ENCODE data around the gene HNRNPA2B1. TPM values are rescaled to one million over a fixed set of nuclear protein-coding genes. Genes with fewer than 3 reads are reported as not detected.

The HNRNPA2B1 gene
- total and polyA plus RNA-seq, 2 of the 8 experiments (the other 6 are each of a cell fraction or from before 2014, with no cell fraction given), result 276 to 1,255 TPM

DNA sequence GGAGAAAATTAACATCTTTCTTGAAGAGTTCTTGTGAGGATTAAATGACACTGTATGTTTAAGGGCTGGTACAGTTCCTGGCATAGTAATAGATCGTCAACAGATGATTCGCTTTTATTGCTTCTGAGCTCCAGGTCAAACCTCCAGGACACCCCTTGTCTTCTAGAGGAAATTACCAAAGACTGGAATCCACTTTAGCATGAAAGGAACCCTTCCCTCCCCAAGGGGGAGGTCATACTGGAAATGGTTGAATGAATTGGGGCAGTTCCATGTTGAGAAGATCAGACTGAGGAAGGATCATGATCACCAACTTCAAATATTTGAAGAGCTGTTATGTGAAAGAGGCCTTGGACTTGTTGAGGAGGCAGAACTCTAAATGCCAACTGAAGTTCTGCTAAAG, 39.6 kb downstream of the HNRNPA2B1 start:
- H2BK15ac ChIP-seq (ENCODE audit: low read length), result no peak overlapping the region
- H2AK5ac ChIP-seq (ENCODE audit: low read depth, low read length), result no peak overlapping the region
- H2BK5ac ChIP-seq (ENCODE audit: low read depth, low read length), result no peak overlapping the region
- no peak overlapping the region for H2BK120ac ChIP-seq (replicated peaks; ENCODE audit: low read depth, low read length)
- H3K4me3 ChIP-seq (ENCODE audit: extremely low read depth in 1 of 4, insufficient read depth in 2 of 4, low read depth in 3 of 4, low read length in 4 of 4), result no peak overlapping the region
- no peak for FAIRE-seq
- ChIA-PET CTCF (ENCODE audit: partially characterized antibody) (interaction anchor here (1.0 to 3.4 kb wide), 6 partner anchors 9 to 205 kb away, joined by 3 to 20 read pairs (median 4); partner anchors contain the start of gene NFE2L3), POLR2A (ENCODE audit: partially characterized antibody) (interaction anchor here (0.7 to 5.1 kb wide), 17 partner anchors 9 to 79 kb away, joined by 3 to 23 read pairs (median 4); partner anchors contain the start of genes CBX3, HNRNPA2B1 and NFE2L3)
- TF ChIP-seq CBX5 (IDR thresholded peaks at IDR 0.05; ENCODE audit: low read depth, low read length) (no peak), RFX5 (IDR thresholded peaks at IDR 0.05; ENCODE audit: borderline replicate concordance, low read depth, low read length) (no peak), BRCA1 (IDR thresholded peaks at IDR 0.05; ENCODE audit: low read depth, low read length) (no peak), NRF1 (IDR thresholded peaks at IDR 0.05; ENCODE audit: low read depth, low read length) (no peak), BCL11A (IDR thresholded peaks at IDR 0.05; ENCODE audit: low read depth in 2 of 2, low read length in 2 of 2) (no peak)
- no peak overlapping the region for H3K18ac ChIP-seq (ENCODE audit: extremely low read depth, low read length)
- H4K20me1 ChIP-seq (replicated peaks in 1 of 2; ENCODE audit: control insufficient read depth in 1 of 2, insufficient read depth in 2 of 2, low read length in 2 of 2), result peaks cover 7 to 25% of the 10 kb centered on the region in 2 experiments
- no peak overlapping the region for H2AFZ ChIP-seq (ENCODE audit: low read length)
- H3K9ac ChIP-seq (replicated peaks in 1 of 4; ENCODE audit: extremely low read depth in 1 of 4, low read depth in 3 of 4, low read length in 3 of 4), result no peak overlapping the region
- H3K23ac ChIP-seq (ENCODE audit: insufficient read length), result no peak overlapping the region
- H3K23me2 ChIP-seq (ENCODE audit: low read depth, low read length), result no peaks in the 10 kb centered on the region
- H2BK20ac ChIP-seq (ENCODE audit: low read length), result no peak overlapping the region
- no peak overlapping the region for H2BK12ac ChIP-seq (ENCODE audit: low read depth, low read length)
- H3K56ac ChIP-seq (replicated peaks; ENCODE audit: insufficient read length, low read depth, low read length), result no peak overlapping the region
- no peak overlapping the region for H4K5ac ChIP-seq (ENCODE audit: insufficient read length, low read depth, low read length)
- H3K27ac ChIP-seq (ENCODE audit: low read depth, low read length), result no peak overlapping the region
- H3K36me3 ChIP-seq (ENCODE audit: control insufficient read depth in 2 of 4, insufficient read depth in 4 of 4, low read length in 3 of 4), result no peaks in the 10 kb centered on the region
- no peak overlapping the region for H4K91ac ChIP-seq (replicated peaks; ENCODE audit: insufficient read length, low read length)
- peaks cover 3 to 21% (median 19%) of the 10 kb centered on the region in 4 experiments; a peak in 6 of 7 replicates for H3K4me1 ChIP-seq (replicated peaks in 1 of 4; ENCODE audit: control insufficient read depth in 3 of 4, insufficient read depth in 4 of 4, low read length in 3 of 4)
- no peaks in the 10 kb centered on the region for H3K9me3 ChIP-seq (ENCODE audit: insufficient read depth in 2 of 2, low read depth in 1 of 2, low read length in 1 of 2)
- DNase-seq (ENCODE audit: low read depth in 1 of 2, low spot score in 2 of 2), result no peak
- H3K27me3 ChIP-seq (replicated peaks in 1 of 4; ENCODE audit: control insufficient read depth in 3 of 4, extremely low read depth in 1 of 4, insufficient read depth in 3 of 4, low read length in 3 of 4), result no peaks in the 10 kb centered on the region; a peak in 2 of 7 replicates
- peaks cover 11% of the 10 kb centered on the region for H3K79me1 ChIP-seq (ENCODE audit: low read depth, low read length)
- H3K14ac ChIP-seq (ENCODE audit: insufficient read length), result no peak overlapping the region
- no peak overlapping the region for H4K8ac ChIP-seq (ENCODE audit: extremely low read depth, insufficient read depth, low read length)
- WGBS, 2 experiments (ENCODE audit: extremely low coverage in 1 of 2, insufficient coverage in 1 of 2, insufficient read length in 1 of 2, insufficient replicate concordance in 2 of 2, low coverage in 1 of 2, low lambda C conversion rate in 2 of 2, missing lambda C conversion rate in 1 of 2), result 100% methylated on average over 2 of the region's 2 CpGs; no CpG with 5 or more reads in 1 of the 2 experiments
- no peak overlapping the region for H3K4me2 ChIP-seq (ENCODE audit: insufficient read depth in 1 of 2, low read depth in 2 of 2, low read length in 2 of 2)
- H3K4ac ChIP-seq (replicated peaks; ENCODE audit: insufficient read length, low read depth, low read length), result no peak overlapping the region
- peaks cover 32 to 89% of the 10 kb centered on the region in 2 experiments for H3K79me2 ChIP-seq (ENCODE audit: control insufficient read depth in 1 of 2, insufficient read depth in 2 of 2, low read length in 2 of 2)

All from H1 (cell line).